Astrocyte (in vitro differentiated cells and primary cell): ENCODE data around the gene PEPD. TPM values are rescaled to one million over a fixed set of nuclear protein-coding genes. Genes with fewer than 3 reads are reported as not detected.

Source experiments
- DNase-seq: peaks from one replicate; pipeline ENCODE4 v3.0.0-alpha.2; 2010; ENCODE audit warnings: low read depth
- FAIRE-seq: peaks from 2 replicates; lab custom pipeline; 2011; peaks lifted over from hg19 to GRCh38; lab: Jason Lieb, UNC
- H2AFZ ChIP-seq: 2 replicates; pipeline ENCODE4 v1.6.0; 2012; ENCODE audit warnings: low read depth, low read length, inconsistent platforms
- H3K27ac ChIP-seq: 2 replicates; pipeline ENCODE4 v1.5.1; 2011; ENCODE audit warnings: low read depth, low read length, inconsistent platforms
- H3K27me3 ChIP-seq: 2 replicates; pipeline ENCODE4 v1.6.0; 2011; ENCODE audit warnings: low read length, inconsistent platforms; ENCODE audit not compliant: insufficient read depth
- H3K36me3 ChIP-seq: 2 replicates; pipeline ENCODE4 v1.5.1; 2011; ENCODE audit warnings: low read length, inconsistent platforms; ENCODE audit not compliant: insufficient read depth
- H3K4me1 ChIP-seq: 2 replicates; pipeline ENCODE4 v1.5.1; 2011; ENCODE audit warnings: low read length, inconsistent platforms; ENCODE audit not compliant: insufficient read depth
- H3K4me2 ChIP-seq: 2 replicates; pipeline ENCODE4 v1.6.0; 2012; ENCODE audit warnings: low read length, inconsistent platforms
- H3K4me3 ChIP-seq: 2 replicates; pipeline ENCODE4 v1.5.1; 2011; ENCODE audit warnings: low read depth, mild to moderate bottlenecking, low read length, inconsistent platforms; ENCODE audit not compliant: insufficient read depth
- H3K79me2 ChIP-seq: 2 replicates; pipeline ENCODE4 v1.6.0; 2012; ENCODE audit warnings: mild to moderate bottlenecking, low read length, inconsistent platforms; ENCODE audit not compliant: insufficient read depth
- H3K9ac ChIP-seq: 2 replicates; pipeline ENCODE4 v1.6.0; 2012; ENCODE audit warnings: mild to moderate bottlenecking, low read length, inconsistent platforms
- H3K9me3 ChIP-seq: 2 replicates; pipeline ENCODE4 v1.5.1; 2012; ENCODE audit warnings: low read depth, mild to moderate bottlenecking, low read length, inconsistent platforms; ENCODE audit not compliant: insufficient read depth
- H4K20me1 ChIP-seq: 2 replicates; pipeline ENCODE4 v1.6.0; 2012; ENCODE audit warnings: low read length, inconsistent platforms; ENCODE audit not compliant: insufficient read depth
- H3K27ac Mint-ChIP-seq: one replicate; pipeline ENCODE4 v1.8.0; 2021; ENCODE audit warnings: mild to moderate bottlenecking, mixed read lengths; ENCODE audit not compliant: unreplicated experiment
- H3K27me3 Mint-ChIP-seq: one replicate; pipeline ENCODE4 v1.8.0; 2021; ENCODE audit warnings: low read depth, mixed read lengths; ENCODE audit not compliant: unreplicated experiment
- H3K36me3 Mint-ChIP-seq: one replicate; pipeline ENCODE4 v1.8.0; 2021; ENCODE audit warnings: low read depth, mixed read lengths; ENCODE audit not compliant: unreplicated experiment
- H3K4me1 Mint-ChIP-seq: one replicate; pipeline ENCODE4 v1.8.0; 2021; ENCODE audit warnings: low read depth, mixed read lengths; ENCODE audit not compliant: unreplicated experiment
- H3K4me3 Mint-ChIP-seq: one replicate; pipeline ENCODE4 v1.8.0; 2021; ENCODE audit warnings: mild to moderate bottlenecking, moderate library complexity, mixed read lengths; ENCODE audit not compliant: unreplicated experiment
- H3K9me3 Mint-ChIP-seq: one replicate; pipeline ENCODE4 v1.8.0; 2021; ENCODE audit warnings: mild to moderate bottlenecking, mixed read lengths; ENCODE audit not compliant: unreplicated experiment
- CTCF ChIP-seq: IDR thresholded peaks from 2 replicates; pipeline ENCODE4 v1.5.1; 2011; ENCODE audit warnings: low read depth, mild to moderate bottlenecking, inconsistent platforms, low read length, moderate library complexity; ENCODE audit not compliant: insufficient read depth
- EZH2 ChIP-seq: IDR thresholded peaks from 2 replicates; pipeline ENCODE4 v1.6.1; 2012; ENCODE audit warnings: mild to moderate bottlenecking, low read length, inconsistent platforms; ENCODE audit not compliant: insufficient read depth
- total RNA-seq: library from RNA; stranded (reverse); gene quantifications from 2 replicates; pipeline ENCODE4 v1.2.1, GENCODE V29; 2021

Gene PEPD
- total RNA-seq, 1 donor from 2014 or later, result 37.9 TPM

DNA sequence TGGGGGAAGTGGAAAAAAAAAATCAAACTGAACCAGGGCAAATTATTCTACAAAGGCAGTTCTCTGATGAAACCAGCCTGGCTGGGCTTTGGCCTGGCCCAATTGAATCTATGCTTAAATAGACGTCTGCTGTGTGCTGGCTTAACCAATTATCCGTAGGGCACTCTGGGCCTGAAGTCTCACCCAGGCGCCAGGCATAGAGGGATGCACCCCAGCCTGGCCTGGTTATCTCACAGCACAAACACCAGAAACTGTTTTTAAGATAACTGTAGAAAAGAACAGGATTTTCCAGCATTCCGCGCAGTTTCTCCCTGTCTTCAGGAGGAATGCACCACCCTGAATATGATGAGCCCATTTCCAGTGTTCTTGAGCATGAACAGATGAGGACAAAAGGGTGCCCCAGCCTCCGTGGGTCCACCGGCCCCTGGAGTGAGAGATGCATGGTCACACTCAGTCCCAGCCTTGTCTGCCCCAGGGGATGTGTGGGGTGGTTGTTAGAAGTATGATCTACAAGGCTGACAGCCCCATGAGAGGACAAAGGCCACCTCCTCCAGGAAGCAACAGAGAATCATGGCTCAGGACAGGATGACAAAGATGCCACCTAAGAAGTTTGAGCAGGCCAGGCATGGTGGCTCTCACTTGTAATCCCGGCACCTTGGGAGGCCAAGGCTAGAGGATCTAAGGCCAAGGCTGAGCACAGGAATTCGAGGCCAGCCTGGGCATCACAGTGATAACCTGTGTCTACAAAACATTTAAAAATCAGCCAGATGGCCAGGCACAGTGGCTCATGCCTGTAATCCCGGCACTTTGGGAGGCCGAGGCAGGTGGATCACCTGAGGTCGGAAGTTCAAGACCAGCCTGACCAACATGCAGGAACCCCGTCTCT is 50.2 kb downstream of the PEPD start:
- H2AFZ ChIP-seq, result no peak overlapping the region
- H3K4me3 ChIP-seq, result no peak overlapping the region
- no peak for FAIRE-seq
- no peaks in the 10 kb centered on the region for H3K9me3 ChIP-seq
- H3K27me3 ChIP-seq, result no peaks in the 10 kb centered on the region
- H3K27me3 Mint-ChIP-seq, result no peaks in the 10 kb centered on the region
- peaks cover 5% of the 10 kb centered on the region for H3K36me3 Mint-ChIP-seq
- no peak overlapping the region for H3K27ac ChIP-seq
- DNase-seq, result no peak
- no peaks in the 10 kb centered on the region for H3K36me3 ChIP-seq
- H3K4me3 Mint-ChIP-seq, result no peak overlapping the region
- no peak overlapping the region for H3K27ac Mint-ChIP-seq
- H3K4me1 ChIP-seq, result peaks cover 25% of the 10 kb centered on the region
- peaks cover 5% of the 10 kb centered on the region for H4K20me1 ChIP-seq
- TF ChIP-seq CTCF, result no peak
- no peak for TF ChIP-seq EZH2
- H3K9ac ChIP-seq, result no peak overlapping the region
- H3K9me3 Mint-ChIP-seq, result peaks cover 3% of the 10 kb centered on the region
- no peak overlapping the region for H3K4me2 ChIP-seq
- peaks cover 15% of the 10 kb centered on the region for H3K4me1 Mint-ChIP-seq
- no peaks in the 10 kb centered on the region for H3K79me2 ChIP-seq

DNA sequence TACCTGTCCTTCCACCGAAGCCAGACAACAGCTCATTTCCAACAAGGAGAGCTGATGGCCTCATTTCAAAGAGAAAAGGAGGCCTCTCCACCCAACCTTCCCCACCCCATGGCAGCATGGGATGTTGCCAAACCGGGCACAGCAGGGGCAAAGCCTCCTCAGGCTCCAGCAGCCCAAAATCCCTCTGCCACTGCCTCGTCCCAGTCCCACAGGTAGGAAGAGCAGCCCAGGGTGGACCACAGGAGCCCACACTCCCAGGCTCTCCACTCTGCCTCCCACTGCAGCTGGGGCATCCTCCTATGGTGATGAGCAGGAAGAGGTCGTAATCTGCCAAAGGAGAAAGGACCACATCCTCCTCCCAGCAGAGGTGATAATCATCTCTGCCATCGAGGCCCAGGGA is 50.9 kb downstream of the PEPD start:
- no peak for DNase-seq
- Mint-ChIP-seq H3K4me1 (peaks cover 15% of the 10 kb centered on the region), H3K27me3 (no peaks in the 10 kb centered on the region)

More for the DNA sequence above, 50.9 kb downstream of the PEPD start:
- Histone ChIP-seq H3K4me2 (no peak overlapping the region), H3K4me1 (peaks cover 25% of the 10 kb centered on the region), H3K9me3 (no peaks in the 10 kb centered on the region), H3K9ac (no peak overlapping the region), H3K4me3 (no peak overlapping the region), H4K20me1 (peaks cover 5% of the 10 kb centered on the region), H3K27ac (no peak overlapping the region), H2AFZ (no peak overlapping the region), H3K36me3 (no peaks in the 10 kb centered on the region), H3K79me2 (no peaks in the 10 kb centered on the region), H3K27me3 (no peaks in the 10 kb centered on the region)
- Mint-ChIP-seq H3K9me3 (peaks cover 3% of the 10 kb centered on the region), H3K36me3 (peaks cover 4% of the 10 kb centered on the region), H3K4me3 (no peak overlapping the region), H3K27ac (peak overlapping the region; percentile 34)
- no peak for TF ChIP-seq EZH2
- no peak for TF ChIP-seq CTCF
- FAIRE-seq, result no peak
